K562 (cell line): Measurements from ENCODE around the gene IMMP2L. TPM values are rescaled to one million over a fixed set of nuclear protein-coding genes. Genes with fewer than 3 reads are reported as not detected.
A peak's percentile ranks its signal among the peaks of the same experiment; 100 is the strongest.

Experiments used
- BACH1 ChIP-seq: fragments of 200-800 bp; sonication (Bioruptor generic); IDR thresholded peaks from 2 replicates; pipeline ENCODE4 v1.6.1; 2016; ENCODE audit warnings: missing genetic modification characterization, missing compliant biosample characterization
- ELF4 ChIP-seq: fragments of 450-650 bp; formaldehyde crosslinking; IDR thresholded peaks from 2 replicates; pipeline ENCODE4 v1.4.0; 2022; ENCODE audit warnings: missing genetic modification characterization
- FOXA1 ChIP-seq: fragments of 450-650 bp; IDR thresholded peaks from 2 replicates; pipeline ENCODE4 v1.6.1; 2016; ENCODE audit warnings: mild to moderate bottlenecking, borderline replicate concordance
- FUS ChIP-seq: fragments of 200-400 bp; formaldehyde crosslinking; optimal IDR thresholded peaks from 2 replicates; pipeline ENCODE3; 2017; ENCODE audit warnings: low read depth, low read length
- HSF4 ChIP-seq: fragments of 250-450 bp; sonication (Bioruptor Pico); IDR thresholded peaks from 2 replicates; pipeline ENCODE4 v2.1.2; 2022; ENCODE audit warnings: mild to moderate bottlenecking, moderate library complexity, borderline replicate concordance
- NCOA2 ChIP-seq, 2 experiments: fragments of 450-650 bp; IDR thresholded peaks; 2 replicates each; pipeline ENCODE4 v1.6.1; 2018; ENCODE audit warnings: mild to moderate bottlenecking in 2 of 2, moderate library complexity in 1 of 2; ENCODE audit not compliant: partially characterized antibody in 2 of 2
- NFRKB ChIP-seq: fragments of 450-650 bp; IDR thresholded peaks from 2 replicates; pipeline ENCODE4 v1.6.1; 2016; ENCODE audit warnings: low read depth
- SMAD4 ChIP-seq: fragments of 250-450 bp; sonication (Bioruptor Pico); conservative IDR thresholded peaks from 2 replicates; pipeline ENCODE4 v1.8.0; 2021; ENCODE audit warnings: inconsistent platforms, mild to moderate bottlenecking, moderate library complexity
- SRF ChIP-seq, 2 experiments: fragments of 250-450, 450-650 bp in 1 of 2; sonication (Bioruptor Pico) in 1 of 2; sonication (generic) in 1 of 2; formaldehyde crosslinking; IDR thresholded peaks; 2 replicates each; pipeline versions ENCODE4 v1.5.0 to v1.5.1; 2020 to 2022; ENCODE audit warnings: mild to moderate bottlenecking in 1 of 2, missing genetic modification reagents in 1 of 2
- ZNF165 ChIP-seq: fragments of 250-450 bp; sonication (Bioruptor Pico); IDR thresholded peaks from 2 replicates; pipeline ENCODE4 v1.4.0; 2020; ENCODE audit warnings: borderline replicate concordance
- ZNF347 ChIP-seq: fragments of 450-650 bp; formaldehyde crosslinking; IDR thresholded peaks from 2 replicates; pipeline ENCODE4 v1.4.0; 2020; ENCODE audit warnings: low read depth, mild to moderate bottlenecking, moderate library complexity
- ZNF407 ChIP-seq: fragments of 450-650 bp; IDR thresholded peaks from 2 replicates; pipeline ENCODE4 v1.6.1; 2016; ENCODE audit warnings: low read depth
- ZNF431 ChIP-seq: sonication (generic); formaldehyde crosslinking; IDR thresholded peaks from 2 replicates; pipeline ENCODE4 v1.8.0; 2022; ENCODE audit warnings: mild to moderate bottlenecking, missing genetic modification reagents
- polyA plus RNA-seq, 8 experiments: library from polyadenylated mRNA; depleted of rRNA in 4 of 8; stranded (reverse) in 5 of 8; unstranded in 3 of 8; fragments of >200 nt; fragmentation: Nextera tagmentation in 2 of 8; fragmentation: Illumina TruSeq in 1 of 8; extraction: Ambion mirVana in 2 of 8; extraction: Trizol in 1 of 8; gene quantifications; 2 replicates each; pipeline versions ENCODE4 v1.2.1 to v1.2.3, GENCODE V29; 2011 to 2014; ENCODE audit warnings: inconsistent platforms in 1 of 8, missing spikeins in 1 of 8
- total RNA-seq, 7 experiments: library from RNA; depleted of rRNA in 6 of 7; stranded (reverse); fragments of >200 nt in 6 of 7; fragmentation: Illumina TruSeq in 2 of 7; extraction: Trizol in 2 of 7; gene quantifications; 2 replicates each; pipeline versions ENCODE4 v1.2.1 to v1.2.3, GENCODE V29; 2011 to 2021; ENCODE audit warnings: low replicate concordance in 1 of 7
- TF ChIP-seq, protein P1 (sequence below): fragments of 450-650 bp; formaldehyde crosslinking; IDR thresholded peaks from 2 replicates; pipeline ENCODE4 v1.4.0; 2022; ENCODE audit warnings: mild to moderate bottlenecking, moderate library complexity
- TF ChIP-seq, protein P2 (sequence below): sonication (generic); formaldehyde crosslinking; IDR thresholded peaks from 2 replicates; pipeline ENCODE4 v1.8.1; 2022; ENCODE audit warnings: missing genetic modification reagents

The IMMP2L gene
- total and polyA plus RNA-seq, 9 of the 15 experiments (the other 6 are each of a cell fraction or from before 2014, with no cell fraction given): 29.7 to 116 (median 53.0) TPM

DNA sequence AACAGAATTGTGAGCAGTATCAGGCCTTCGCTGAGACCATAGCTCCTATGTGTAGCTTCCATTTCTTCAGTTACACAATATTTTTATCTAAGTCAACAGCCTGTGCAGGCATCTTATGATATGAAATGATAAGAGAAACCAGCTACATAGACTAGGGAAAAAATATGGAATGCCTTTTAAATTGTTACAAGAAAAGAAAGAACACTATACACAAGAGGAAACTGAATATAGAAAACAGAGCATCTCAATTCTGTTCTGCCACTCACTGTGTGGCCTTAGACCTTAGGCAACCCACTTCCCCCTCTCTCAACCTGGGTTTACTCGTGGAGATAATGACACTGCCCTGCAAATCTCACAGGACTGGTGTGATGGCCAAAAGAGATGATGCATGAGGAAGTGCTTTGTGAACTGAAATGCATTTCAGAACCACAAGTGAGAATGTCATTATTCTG is 338.5 kb downstream of the IMMP2L start (continued):
- TF ChIP-seq, protein P1, sequence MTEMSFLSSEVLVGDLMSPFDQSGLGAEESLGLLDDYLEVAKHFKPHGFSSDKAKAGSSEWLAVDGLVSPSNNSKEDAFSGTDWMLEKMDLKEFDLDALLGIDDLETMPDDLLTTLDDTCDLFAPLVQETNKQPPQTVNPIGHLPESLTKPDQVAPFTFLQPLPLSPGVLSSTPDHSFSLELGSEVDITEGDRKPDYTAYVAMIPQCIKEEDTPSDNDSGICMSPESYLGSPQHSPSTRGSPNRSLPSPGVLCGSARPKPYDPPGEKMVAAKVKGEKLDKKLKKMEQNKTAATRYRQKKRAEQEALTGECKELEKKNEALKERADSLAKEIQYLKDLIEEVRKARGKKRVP: no peak
- TF ChIP-seq NCOA2 (IDR thresholded peaks at IDR 0.05; ENCODE audit: partially characterized antibody in 2 of 2): no peak
- no peak for TF ChIP-seq FUS
- no peak for TF ChIP-seq HSF4 (CRISPR knock-in tag)
- peak; percentile 64; the same call in 1 of the 2 replicates for TF ChIP-seq SMAD4 (CRISPR knock-in tag)
- TF ChIP-seq ZNF165 (CRISPR knock-in tag): no peak
- 0 out of 4 replicates have a peak, but pooled peaks of 1 of the 2 experiments have one; percentile 28 for TF ChIP-seq SRF (CRISPR knock-in tag; IDR thresholded peaks at IDR 0.05)
- no peak for TF ChIP-seq ZNF407
- TF ChIP-seq, protein P2, sequence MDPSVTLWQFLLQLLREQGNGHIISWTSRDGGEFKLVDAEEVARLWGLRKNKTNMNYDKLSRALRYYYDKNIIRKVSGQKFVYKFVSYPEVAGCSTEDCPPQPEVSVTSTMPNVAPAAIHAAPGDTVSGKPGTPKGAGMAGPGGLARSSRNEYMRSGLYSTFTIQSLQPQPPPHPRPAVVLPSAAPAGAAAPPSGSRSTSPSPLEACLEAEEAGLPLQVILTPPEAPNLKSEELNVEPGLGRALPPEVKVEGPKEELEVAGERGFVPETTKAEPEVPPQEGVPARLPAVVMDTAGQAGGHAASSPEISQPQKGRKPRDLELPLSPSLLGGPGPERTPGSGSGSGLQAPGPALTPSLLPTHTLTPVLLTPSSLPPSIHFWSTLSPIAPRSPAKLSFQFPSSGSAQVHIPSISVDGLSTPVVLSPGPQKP (CRISPR knock-in tag): no peak
- TF ChIP-seq ZNF347 (CRISPR knock-in tag): no peak
- TF ChIP-seq ELF4 (CRISPR knock-in tag): no peak
- no peak for TF ChIP-seq ZNF431 (CRISPR knock-in tag)
- no peak for TF ChIP-seq NFRKB
- no peak for TF ChIP-seq FOXA1
- no peak for TF ChIP-seq BACH1 (tag)
